GM12878 (cell line): ENCODE results near the gene ADGRG7.

Experiments
- CBX3 ChIP-seq: fragments of 200-600 bp; sonication (generic); IDR thresholded peaks from 2 replicates; pipeline ENCODE4 v1.6.1; 2016; ENCODE audit warnings: low read depth, borderline replicate concordance
- CREB1 ChIP-seq: IDR thresholded peaks from 2 replicates; pipeline ENCODE4 v1.6.1; 2012; ENCODE audit warnings: low read depth, mild to moderate bottlenecking, inconsistent platforms
- CTCF ChIP-seq, 3 experiments: IDR thresholded peaks in 2 of 3; conservative IDR thresholded peaks in 1 of 3; 2 replicates each; pipeline ENCODE4 v1.5.1; 2011; ENCODE audit warnings: low read depth in 3 of 3, low read length in 3 of 3, mild to moderate bottlenecking in 3 of 3, control low read depth in 2 of 3, moderate library complexity in 2 of 3, inconsistent platforms in 1 of 3, mixed read lengths in 1 of 3; ENCODE audit not compliant: control insufficient read depth in 2 of 3, insufficient read depth in 1 of 3; ENCODE audit errors: extremely low read depth in 1 of 3
- ZBTB11 ChIP-seq: fragments of 450-650 bp; formaldehyde crosslinking; IDR thresholded peaks from 2 replicates; pipeline ENCODE4 v1.5.0; 2022; ENCODE audit warnings: mild to moderate bottlenecking, missing genetic modification characterization

- no peak for TF ChIP-seq CREB1
- TF ChIP-seq ZBTB11 (CRISPR knock-in tag) = no peak
- no peak for TF ChIP-seq CTCF (IDR thresholded peaks at IDR 0.05 in 2 of 3, conservative IDR thresholded peaks at IDR 0.05 in 1 of 3; ENCODE audit: control insufficient read depth in 2 of 3, extremely low read depth in 1 of 3, insufficient read depth in 1 of 3, low read depth in 3 of 3, low read length in 3 of 3)
- TF ChIP-seq CBX3 = no peak
Observed at GRCh38 chr3:100740207-100740606, 130.8 kb downstream of the ADGRG7 start.
